T47D (cell line): ENCODE data around the gene ANP32B.
A peak's percentile ranks its signal among the peaks of the same experiment; 100 is the strongest.
"Not testable (repeated sequence)": the region's sequence is repeated elsewhere in the genome, so short reads cannot be mapped to it uniquely, and the experiment has no call there.

Source experiments
- DNase-seq, 2 experiments: peaks; one replicate each; pipeline versions ENCODE4 v3.0.0 to v3.0.0-alpha.2; 2011 to 2012; ENCODE audit warnings: low read depth in 1 of 2, low spot score in 1 of 2
- JUND ChIP-seq: IDR thresholded peaks from 2 replicates; pipeline ENCODE4 v1.6.1; 2012; ENCODE audit warnings: low read depth
- in situ Hi-C: cut with HindIII; loops from 2 replicates; pipeline ENCODE4 v1.10.0; 2016; ENCODE audit warnings: low sequenced_read_pairs, low pct_unique_long_range_greater_than_20kb

The ANP32B gene

GRCh38 chr9:97954550-97954989 is 28.6 kb upstream of the ANP32B start:
- DNase-seq = peak; percentile 51 to 74
- no peak for TF ChIP-seq JUND
- in situ Hi-C loops = no loop called here

GRCh38 chr9:97956331-97956730 is 26.8 kb upstream of the ANP32B start:
- no peak for TF ChIP-seq JUND
- no peak for DNase-seq
- in situ Hi-C loops = no loop called here

GRCh38 chr9:97958812-97959511 is 24.2 kb upstream of the ANP32B start:
- DNase-seq = no peak
- in situ Hi-C loops = no loop called here

GRCh38 chr9:97959585-97959984 is 23.6 kb upstream of the ANP32B start:
- DNase-seq = no peak
- in situ Hi-C loops = no loop called here
- no peak for TF ChIP-seq JUND

More at GRCh38 chr9:97958812-97959511, 24.2 kb upstream of the ANP32B start:
- TF ChIP-seq JUND = no peak

- DNase-seq, in situ Hi-C loops: not testable (repeated sequence)
These were observed 22.3 kb upstream of the ANP32B start for GRCh38 chr9:97960678-97961328.

- no peak for TF ChIP-seq JUND
- DNase-seq = no peak
- in situ Hi-C loops = no loop called here
These were observed 21.8 kb upstream of the ANP32B start for GRCh38 chr9:97961361-97961760.

DNA sequence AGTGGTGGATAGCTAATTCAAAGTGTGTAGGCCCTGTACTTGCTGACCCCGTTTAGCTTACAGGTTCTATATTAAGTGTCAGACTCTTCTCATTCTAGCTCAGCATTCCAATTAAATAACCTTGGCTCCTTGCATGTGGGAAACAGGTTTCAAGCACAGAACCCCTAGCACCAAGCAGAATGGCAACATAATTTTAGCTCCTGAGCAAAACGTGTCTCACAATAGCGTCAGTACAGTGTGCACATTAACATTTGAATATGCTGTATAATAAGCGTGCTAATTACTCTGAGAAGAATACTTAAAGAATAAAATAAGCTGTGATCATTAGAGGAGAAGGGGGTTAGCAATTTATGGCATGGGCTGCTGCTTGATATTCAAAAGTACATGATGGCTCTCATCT is 21.0 kb upstream of the ANP32B start:
- in situ Hi-C loops = no loop called here
- no peak for DNase-seq
- no peak for TF ChIP-seq JUND

DNA sequence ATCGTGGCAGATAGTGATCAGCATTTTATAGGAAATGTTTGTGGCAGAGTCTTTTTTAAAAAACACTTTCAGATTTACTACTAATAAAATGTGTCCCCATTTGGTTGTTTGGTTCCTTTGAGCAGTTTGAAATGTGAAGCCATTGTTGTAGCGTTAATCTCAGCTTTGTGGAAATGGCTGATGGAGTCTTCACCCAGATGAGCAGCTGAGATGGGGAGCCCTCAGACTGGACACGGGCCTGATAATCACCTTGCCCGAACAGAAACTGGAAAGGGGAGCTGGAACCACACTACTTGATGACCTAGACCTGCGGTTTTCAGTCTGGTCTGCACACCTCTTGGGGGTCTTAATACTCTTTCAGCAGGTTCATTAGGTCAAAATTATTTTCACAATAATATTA is 20.6 kb upstream of the ANP32B start:
- no peak for TF ChIP-seq JUND
- in situ Hi-C loops = no loop called here
- DNase-seq = no peak

- in situ Hi-C loops = no loop called here
- DNase-seq = no peak
- no peak for TF ChIP-seq JUND
These were observed 19.9 kb upstream of the ANP32B start for GRCh38 chr9:97963232-97963631.

DNA sequence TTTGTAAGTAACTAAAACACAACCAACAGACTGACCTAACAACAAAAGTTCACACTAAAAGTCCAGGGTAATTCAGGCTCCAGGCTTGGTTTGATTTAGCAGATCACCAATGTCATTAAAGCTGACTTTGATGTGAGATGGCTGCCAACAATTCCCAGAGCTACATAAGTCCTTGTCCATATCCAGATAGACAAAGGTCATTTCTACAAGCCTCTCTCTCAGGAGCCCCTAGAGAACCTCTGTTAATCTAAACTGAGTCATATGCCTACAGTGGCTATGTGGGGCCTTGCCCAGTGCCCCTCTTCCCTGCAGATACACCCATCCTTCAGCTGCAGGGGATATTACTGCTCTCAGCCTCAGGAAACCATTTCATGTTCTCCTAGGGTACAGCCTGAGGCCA is 18.2 kb upstream of the ANP32B start:
- no peak for DNase-seq
- no peak for TF ChIP-seq JUND

DNA sequence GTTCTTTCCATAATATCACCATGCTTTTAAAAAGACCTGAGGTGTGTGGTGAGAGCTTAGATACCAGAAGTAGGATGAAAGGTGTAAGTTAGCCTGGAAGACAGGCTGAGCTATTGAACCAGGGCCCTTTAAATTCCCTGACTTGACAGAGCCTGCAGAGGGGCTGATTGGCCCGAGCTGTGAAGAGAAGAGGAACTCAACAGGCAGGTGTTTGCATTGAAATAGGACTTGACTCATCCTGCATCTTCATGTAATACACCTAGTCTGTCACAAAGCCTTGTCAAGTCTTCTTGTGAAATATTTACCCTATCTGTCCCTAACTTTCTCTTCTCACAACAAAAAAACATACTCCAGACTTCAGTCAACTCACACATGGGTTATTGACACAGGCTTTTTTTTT is 16.6 kb upstream of the ANP32B start:
- in situ Hi-C loops = no loop called here
- DNase-seq = no peak
- no peak for TF ChIP-seq JUND

More for the DNA sequence above, 18.2 kb upstream of the ANP32B start:
- in situ Hi-C loops = no loop called here

- no peak for DNase-seq
- TF ChIP-seq JUND = no peak
- in situ Hi-C loops = no loop called here
These were observed 14.1 kb upstream of the ANP32B start for GRCh38 chr9:97969014-97969413.

GRCh38 chr9:97970165-97970564 is 13.0 kb upstream of the ANP32B start:
- no peak for TF ChIP-seq JUND
- in situ Hi-C loops = no loop called here
- no peak for DNase-seq

GRCh38 chr9:97972753-97973152 is 10.4 kb upstream of the ANP32B start:
- no peak for DNase-seq
- in situ Hi-C loops = no loop called here
- TF ChIP-seq JUND = no peak
